ENCODE data around the gene PODNL1. TPM values are rescaled to one million over a fixed set of nuclear protein-coding genes. Genes with fewer than 3 reads are reported as not detected.

The PODNL1 gene
- total RNA-seq, 1 experiment from 2014 or later = 1.1 TPM

- CTCF ChIA-PET = interaction anchor here (0.9 to 3.4 kb wide), 8 partner anchors 8 to 72 kb away, joined by 3 to 22 read pairs (median 4); partner anchors contain the start of gene IL27RA
- no peak for ATAC-seq
- H3K27ac Mint-ChIP-seq = peak overlapping the region; percentile 92
- H3K9me3 Mint-ChIP-seq = no peaks in the 10 kb centered on the region
- H3K36me3 Mint-ChIP-seq = peaks cover 7% of the 10 kb centered on the region
- H3K27me3 Mint-ChIP-seq (ENCODE audit: low read depth) = no peaks in the 10 kb centered on the region
- TF ChIP-seq NFATC4 (CRISPR knock-in tag; IDR thresholded peaks at IDR 0.05) (no peak), GABPB1 (CRISPR knock-in tag; IDR thresholded peaks at IDR 0.05) (no peak), TP53 (CRISPR knock-in tag; IDR thresholded peaks at IDR 0.05) (0 out of 2 replicates have a peak, but pooled peaks have one; percentile 38)
- TF ChIP-seq, protein P1, sequence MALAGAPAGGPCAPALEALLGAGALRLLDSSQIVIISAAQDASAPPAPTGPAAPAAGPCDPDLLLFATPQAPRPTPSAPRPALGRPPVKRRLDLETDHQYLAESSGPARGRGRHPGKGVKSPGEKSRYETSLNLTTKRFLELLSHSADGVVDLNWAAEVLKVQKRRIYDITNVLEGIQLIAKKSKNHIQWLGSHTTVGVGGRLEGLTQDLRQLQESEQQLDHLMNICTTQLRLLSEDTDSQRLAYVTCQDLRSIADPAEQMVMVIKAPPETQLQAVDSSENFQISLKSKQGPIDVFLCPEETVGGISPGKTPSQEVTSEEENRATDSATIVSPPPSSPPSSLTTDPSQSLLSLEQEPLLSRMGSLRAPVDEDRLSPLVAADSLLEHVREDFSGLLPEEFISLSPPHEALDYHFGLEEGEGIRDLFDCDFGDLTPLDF (CRISPR knock-in tag; IDR thresholded peaks at IDR 0.05) = no peak
- TF ChIP-seq, protein P2, sequence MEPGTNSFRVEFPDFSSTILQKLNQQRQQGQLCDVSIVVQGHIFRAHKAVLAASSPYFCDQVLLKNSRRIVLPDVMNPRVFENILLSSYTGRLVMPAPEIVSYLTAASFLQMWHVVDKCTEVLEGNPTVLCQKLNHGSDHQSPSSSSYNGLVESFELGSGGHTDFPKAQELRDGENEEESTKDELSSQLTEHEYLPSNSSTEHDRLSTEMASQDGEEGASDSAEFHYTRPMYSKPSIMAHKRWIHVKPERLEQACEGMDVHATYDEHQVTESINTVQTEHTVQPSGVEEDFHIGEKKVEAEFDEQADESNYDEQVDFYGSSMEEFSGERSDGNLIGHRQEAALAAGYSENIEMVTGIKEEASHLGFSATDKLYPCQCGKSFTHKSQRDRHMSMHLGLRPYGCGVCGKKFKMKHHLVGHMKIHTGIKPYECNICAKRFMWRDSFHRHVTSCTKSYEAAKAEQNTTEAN (CRISPR knock-in tag; IDR thresholded peaks at IDR 0.05) = no peak
- TF ChIP-seq, protein P3, sequence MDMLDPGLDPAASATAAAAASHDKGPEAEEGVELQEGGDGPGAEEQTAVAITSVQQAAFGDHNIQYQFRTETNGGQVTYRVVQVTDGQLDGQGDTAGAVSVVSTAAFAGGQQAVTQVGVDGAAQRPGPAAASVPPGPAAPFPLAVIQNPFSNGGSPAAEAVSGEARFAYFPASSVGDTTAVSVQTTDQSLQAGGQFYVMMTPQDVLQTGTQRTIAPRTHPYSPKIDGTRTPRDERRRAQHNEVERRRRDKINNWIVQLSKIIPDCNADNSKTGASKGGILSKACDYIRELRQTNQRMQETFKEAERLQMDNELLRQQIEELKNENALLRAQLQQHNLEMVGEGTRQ (CRISPR knock-in tag; IDR thresholded peaks at IDR 0.05) = 0 out of 2 replicates have a peak, but pooled peaks have one; percentile 6
- POLR2A ChIA-PET = interaction anchor here (0.5 to 1.0 kb wide), 5 partner anchors 9 to 161 kb away, joined by 3 to 6 read pairs (median 4); no protein-coding TSS in a partner anchor
- DNase-seq (ENCODE audit: low spot score) = no peak
- H3K4me3 Mint-ChIP-seq = peak overlapping the region; percentile 36
- H3K4me1 Mint-ChIP-seq = peaks cover 63% of the 10 kb centered on the region
These were observed 49.1 kb upstream of the PODNL1 start for GRCh38 chr19:13987101-13987890.

DNA sequence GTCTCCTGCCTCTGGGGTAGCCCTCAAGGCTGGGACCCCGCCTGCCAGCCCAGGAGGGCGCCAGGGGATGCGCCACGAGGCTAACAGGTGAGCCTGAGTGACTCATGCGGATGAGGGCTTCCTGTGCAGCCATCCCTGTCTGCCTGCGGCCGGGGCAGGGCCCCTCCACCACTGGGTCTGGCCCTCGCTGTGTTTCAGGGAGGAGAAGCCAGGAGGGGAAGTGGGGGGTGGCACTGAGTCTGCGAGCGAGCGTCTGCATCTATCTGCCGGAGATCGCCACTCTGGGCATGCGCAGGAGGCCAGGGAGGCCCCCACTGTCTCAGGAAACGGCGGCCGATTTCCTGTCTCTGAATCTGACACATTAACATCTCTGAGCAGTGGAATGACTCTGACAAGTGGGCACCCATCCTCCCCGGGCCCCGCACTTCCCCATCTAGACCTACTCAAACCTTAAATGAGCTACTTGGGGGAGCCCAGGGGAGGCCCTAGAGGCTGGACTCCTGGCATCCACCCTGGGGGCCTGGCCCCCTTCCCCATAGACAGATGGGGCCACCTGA lies 48.2 kb upstream of the PODNL1 start:
- peak; percentile 83 for DNase-seq (ENCODE audit: low spot score)
- Mint-ChIP-seq H3K4me3 (peak overlapping the region; percentile 43), H3K27me3 (ENCODE audit: low read depth) (no peaks in the 10 kb centered on the region), H3K36me3 (0 out of 2 replicates have a peak, but pooled peaks cover 4% of the 10 kb centered on the region), H3K27ac (peak overlapping the region; percentile 45; the same call in 1 of the 2 replicates), H3K4me1 (peaks cover 63% of the 10 kb centered on the region), H3K9me3 (no peaks in the 10 kb centered on the region)
- CTCF ChIA-PET = interaction anchor here (1.1 to 3.4 kb wide), 4 partner anchors 8 to 70 kb away, joined by 3 to 15 read pairs (median 4); partner anchors contain the start of gene IL27RA
- peak; percentile 69 for ATAC-seq
- TF ChIP-seq SMAD3 (CRISPR knock-in tag; IDR thresholded peaks at IDR 0.05; ENCODE audit: borderline replicate concordance) (no peak), CREB1 (CRISPR knock-in tag; IDR thresholded peaks at IDR 0.05) (peak; percentile 52; the same call in 1 of the 2 replicates), ZNF532 (CRISPR knock-in tag; IDR thresholded peaks at IDR 0.05; ENCODE audit: borderline replicate concordance) (no peak), ZNF121 (CRISPR knock-in tag; IDR thresholded peaks at IDR 0.05) (no peak), NFE2L1 (CRISPR knock-in tag; IDR thresholded peaks at IDR 0.05) (no peak), ZNF232 (CRISPR knock-in tag; IDR thresholded peaks at IDR 0.05) (peak; percentile 53; the same call in 1 of the 2 replicates), ELF4 (CRISPR knock-in tag; IDR thresholded peaks at IDR 0.05; ENCODE audit: low read depth) (no peak), CREM (CRISPR knock-in tag; IDR thresholded peaks at IDR 0.05) (0 out of 2 replicates have a peak, but pooled peaks have one; percentile 3), ETV6 (CRISPR knock-in tag; IDR thresholded peaks at IDR 0.05) (peak; percentile 66; the same call in 1 of the 2 replicates)
- TF ChIP-seq, protein P4, sequence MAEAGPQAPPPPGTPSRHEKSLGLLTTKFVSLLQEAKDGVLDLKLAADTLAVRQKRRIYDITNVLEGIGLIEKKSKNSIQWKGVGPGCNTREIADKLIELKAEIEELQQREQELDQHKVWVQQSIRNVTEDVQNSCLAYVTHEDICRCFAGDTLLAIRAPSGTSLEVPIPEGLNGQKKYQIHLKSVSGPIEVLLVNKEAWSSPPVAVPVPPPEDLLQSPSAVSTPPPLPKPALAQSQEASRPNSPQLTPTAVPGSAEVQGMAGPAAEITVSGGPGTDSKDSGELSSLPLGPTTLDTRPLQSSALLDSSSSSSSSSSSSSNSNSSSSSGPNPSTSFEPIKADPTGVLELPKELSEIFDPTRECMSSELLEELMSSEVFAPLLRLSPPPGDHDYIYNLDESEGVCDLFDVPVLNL (CRISPR knock-in tag; IDR thresholded peaks at IDR 0.05; ENCODE audit: borderline replicate concordance, low read depth) = no peak
- TF ChIP-seq, protein P5, sequence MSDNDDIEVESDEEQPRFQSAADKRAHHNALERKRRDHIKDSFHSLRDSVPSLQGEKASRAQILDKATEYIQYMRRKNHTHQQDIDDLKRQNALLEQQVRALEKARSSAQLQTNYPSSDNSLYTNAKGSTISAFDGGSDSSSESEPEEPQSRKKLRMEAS (CRISPR knock-in tag; IDR thresholded peaks at IDR 0.05) = peak; percentile 88
- TF ChIP-seq, protein P6, sequence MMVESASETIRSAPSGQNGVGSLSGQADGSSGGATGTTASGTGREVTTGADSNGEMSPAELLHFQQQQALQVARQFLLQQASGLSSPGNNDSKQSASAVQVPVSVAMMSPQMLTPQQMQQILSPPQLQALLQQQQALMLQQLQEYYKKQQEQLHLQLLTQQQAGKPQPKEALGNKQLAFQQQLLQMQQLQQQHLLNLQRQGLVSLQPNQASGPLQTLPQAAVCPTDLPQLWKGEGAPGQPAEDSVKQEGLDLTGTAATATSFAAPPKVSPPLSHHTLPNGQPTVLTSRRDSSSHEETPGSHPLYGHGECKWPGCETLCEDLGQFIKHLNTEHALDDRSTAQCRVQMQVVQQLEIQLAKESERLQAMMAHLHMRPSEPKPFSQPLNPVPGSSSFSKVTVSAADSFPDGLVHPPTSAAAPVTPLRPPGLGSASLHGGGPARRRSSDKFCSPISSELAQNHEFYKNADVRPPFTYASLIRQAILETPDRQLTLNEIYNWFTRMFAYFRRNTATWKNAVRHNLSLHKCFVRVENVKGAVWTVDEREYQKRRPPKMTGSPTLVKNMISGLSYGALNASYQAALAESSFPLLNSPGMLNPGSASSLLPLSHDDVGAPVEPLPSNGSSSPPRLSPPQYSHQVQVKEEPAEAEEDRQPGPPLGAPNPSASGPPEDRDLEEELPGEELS (CRISPR knock-in tag; IDR thresholded peaks at IDR 0.05) = peak; percentile 71; the same call in 1 of the 2 replicates
- POLR2A ChIA-PET = interaction anchor here (0.5 to 1.5 kb wide), 4 partner anchors 8 to 58 kb away, joined by 3 to 6 read pairs (median 4); no protein-coding TSS in a partner anchor
